Gastrocnemius medialis (tissue), 4 donors: ENCODE measurements around the gene FUZ.

Experiments
- CTCF ChIP-seq, 5 experiments: fragments of 450-650 bp in 3 of 5; fragments of 200-600 bp in 2 of 5; sonication (generic) in 2 of 5; IDR thresholded peaks in 4 of 5; conservative IDR thresholded peaks in 1 of 5; 1 replicate in 4 of 5; 2 replicates in 1 of 5; pipeline ENCODE4 v1.5.1; 2016 to 2019; ENCODE audit warnings: antibody characterized with exemption in 5 of 5, mild to moderate bottlenecking in 3 of 5, moderate library complexity in 3 of 5
- POLR2A ChIP-seq, 2 donors: fragments of 450-650 bp; IDR thresholded peaks; one replicate each; pipeline ENCODE4 v1.6.1; 2017; ENCODE audit warnings: antibody characterized with exemption in 2 of 2, mild to moderate bottlenecking in 2 of 2, moderate library complexity in 2 of 2

- TF ChIP-seq CTCF (IDR thresholded peaks at IDR 0.05 in 4 of 5, conservative IDR thresholded peaks at IDR 0.05 in 1 of 5) (no peak), POLR2A (IDR thresholded peaks at IDR 0.05) (no peak)
These were observed 23.9 kb upstream of the FUZ start for GRCh38 chr19:49837009-49837310.
